HL-60 (cell line): ENCODE data around the gene TPO.

ENCODE experiments used
- GABPA ChIP-seq: IDR thresholded peaks from 2 replicates; pipeline ENCODE4 v1.6.1; 2012; ENCODE audit warnings: low read depth
- TF ChIP-seq, protein P1 (sequence below): IDR thresholded peaks from 2 replicates; pipeline ENCODE4 v1.6.1; 2012; ENCODE audit warnings: low read depth; ENCODE audit not compliant: insufficient replicate concordance
- TF ChIP-seq, protein P2 (sequence below): IDR thresholded peaks from one replicate; pipeline ENCODE4 v1.5.1; 2011; ENCODE audit warnings: low read length, control low read depth, inconsistent platforms; ENCODE audit not compliant: insufficient read depth

DNA sequence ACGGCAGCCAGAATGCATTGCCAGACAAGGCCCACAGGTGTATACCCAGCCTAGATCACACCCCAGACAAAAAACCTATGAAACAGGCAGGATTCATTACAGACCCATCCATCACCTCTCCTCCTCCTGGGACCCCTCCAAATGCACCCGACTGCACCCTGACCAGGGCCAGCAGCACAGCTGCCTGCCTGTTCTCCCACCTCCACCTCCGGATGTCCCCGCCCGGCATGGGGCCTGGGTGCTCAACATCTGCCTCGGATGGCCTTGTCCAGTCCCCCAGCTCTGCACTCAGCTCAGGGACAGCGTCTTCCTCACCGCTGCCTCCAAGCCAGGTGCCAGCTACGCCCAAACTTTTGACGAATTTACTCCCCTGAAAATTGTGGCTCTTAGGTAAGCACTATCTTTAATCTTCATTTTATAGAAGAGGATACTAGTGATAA, 91.1 kb downstream of the TPO start:
- TF ChIP-seq, protein P1, sequence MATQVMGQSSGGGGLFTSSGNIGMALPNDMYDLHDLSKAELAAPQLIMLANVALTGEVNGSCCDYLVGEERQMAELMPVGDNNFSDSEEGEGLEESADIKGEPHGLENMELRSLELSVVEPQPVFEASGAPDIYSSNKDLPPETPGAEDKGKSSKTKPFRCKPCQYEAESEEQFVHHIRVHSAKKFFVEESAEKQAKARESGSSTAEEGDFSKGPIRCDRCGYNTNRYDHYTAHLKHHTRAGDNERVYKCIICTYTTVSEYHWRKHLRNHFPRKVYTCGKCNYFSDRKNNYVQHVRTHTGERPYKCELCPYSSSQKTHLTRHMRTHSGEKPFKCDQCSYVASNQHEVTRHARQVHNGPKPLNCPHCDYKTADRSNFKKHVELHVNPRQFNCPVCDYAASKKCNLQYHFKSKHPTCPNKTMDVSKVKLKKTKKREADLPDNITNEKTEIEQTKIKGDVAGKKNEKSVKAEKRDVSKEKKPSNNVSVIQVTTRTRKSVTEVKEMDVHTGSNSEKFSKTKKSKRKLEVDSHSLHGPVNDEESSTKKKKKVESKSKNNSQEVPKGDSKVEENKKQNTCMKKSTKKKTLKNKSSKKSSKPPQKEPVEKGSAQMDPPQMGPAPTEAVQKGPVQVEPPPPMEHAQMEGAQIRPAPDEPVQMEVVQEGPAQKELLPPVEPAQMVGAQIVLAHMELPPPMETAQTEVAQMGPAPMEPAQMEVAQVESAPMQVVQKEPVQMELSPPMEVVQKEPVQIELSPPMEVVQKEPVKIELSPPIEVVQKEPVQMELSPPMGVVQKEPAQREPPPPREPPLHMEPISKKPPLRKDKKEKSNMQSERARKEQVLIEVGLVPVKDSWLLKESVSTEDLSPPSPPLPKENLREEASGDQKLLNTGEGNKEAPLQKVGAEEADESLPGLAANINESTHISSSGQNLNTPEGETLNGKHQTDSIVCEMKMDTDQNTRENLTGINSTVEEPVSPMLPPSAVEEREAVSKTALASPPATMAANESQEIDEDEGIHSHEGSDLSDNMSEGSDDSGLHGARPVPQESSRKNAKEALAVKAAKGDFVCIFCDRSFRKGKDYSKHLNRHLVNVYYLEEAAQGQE, result no peak
- TF ChIP-seq, protein P2, sequence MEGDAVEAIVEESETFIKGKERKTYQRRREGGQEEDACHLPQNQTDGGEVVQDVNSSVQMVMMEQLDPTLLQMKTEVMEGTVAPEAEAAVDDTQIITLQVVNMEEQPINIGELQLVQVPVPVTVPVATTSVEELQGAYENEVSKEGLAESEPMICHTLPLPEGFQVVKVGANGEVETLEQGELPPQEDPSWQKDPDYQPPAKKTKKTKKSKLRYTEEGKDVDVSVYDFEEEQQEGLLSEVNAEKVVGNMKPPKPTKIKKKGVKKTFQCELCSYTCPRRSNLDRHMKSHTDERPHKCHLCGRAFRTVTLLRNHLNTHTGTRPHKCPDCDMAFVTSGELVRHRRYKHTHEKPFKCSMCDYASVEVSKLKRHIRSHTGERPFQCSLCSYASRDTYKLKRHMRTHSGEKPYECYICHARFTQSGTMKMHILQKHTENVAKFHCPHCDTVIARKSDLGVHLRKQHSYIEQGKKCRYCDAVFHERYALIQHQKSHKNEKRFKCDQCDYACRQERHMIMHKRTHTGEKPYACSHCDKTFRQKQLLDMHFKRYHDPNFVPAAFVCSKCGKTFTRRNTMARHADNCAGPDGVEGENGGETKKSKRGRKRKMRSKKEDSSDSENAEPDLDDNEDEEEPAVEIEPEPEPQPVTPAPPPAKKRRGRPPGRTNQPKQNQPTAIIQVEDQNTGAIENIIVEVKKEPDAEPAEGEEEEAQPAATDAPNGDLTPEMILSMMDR, result no peak
- no peak for TF ChIP-seq GABPA
